Measurements from ENCODE around the gene HDLBP.

DNA sequence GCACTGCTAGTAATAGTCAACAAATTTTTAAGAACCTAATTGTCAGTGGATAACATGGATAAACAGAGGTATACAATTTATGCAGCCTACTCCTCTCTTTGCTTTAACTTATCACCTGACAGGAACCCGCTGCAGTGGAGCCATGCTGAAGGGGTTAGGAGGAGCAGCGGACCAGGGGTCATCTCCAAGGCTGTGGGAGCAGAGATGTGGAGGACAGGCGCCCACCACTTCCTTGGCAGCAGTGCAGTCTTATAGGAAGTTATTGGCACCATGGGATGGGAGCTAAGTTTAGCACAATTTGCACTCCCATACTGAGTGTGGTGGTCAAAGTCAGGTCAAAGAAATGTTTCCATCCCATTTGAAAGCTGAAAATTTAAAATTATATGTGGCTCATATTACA is 35.6 kb downstream of the HDLBP start:
- TF ChIP-seq, protein P1, sequence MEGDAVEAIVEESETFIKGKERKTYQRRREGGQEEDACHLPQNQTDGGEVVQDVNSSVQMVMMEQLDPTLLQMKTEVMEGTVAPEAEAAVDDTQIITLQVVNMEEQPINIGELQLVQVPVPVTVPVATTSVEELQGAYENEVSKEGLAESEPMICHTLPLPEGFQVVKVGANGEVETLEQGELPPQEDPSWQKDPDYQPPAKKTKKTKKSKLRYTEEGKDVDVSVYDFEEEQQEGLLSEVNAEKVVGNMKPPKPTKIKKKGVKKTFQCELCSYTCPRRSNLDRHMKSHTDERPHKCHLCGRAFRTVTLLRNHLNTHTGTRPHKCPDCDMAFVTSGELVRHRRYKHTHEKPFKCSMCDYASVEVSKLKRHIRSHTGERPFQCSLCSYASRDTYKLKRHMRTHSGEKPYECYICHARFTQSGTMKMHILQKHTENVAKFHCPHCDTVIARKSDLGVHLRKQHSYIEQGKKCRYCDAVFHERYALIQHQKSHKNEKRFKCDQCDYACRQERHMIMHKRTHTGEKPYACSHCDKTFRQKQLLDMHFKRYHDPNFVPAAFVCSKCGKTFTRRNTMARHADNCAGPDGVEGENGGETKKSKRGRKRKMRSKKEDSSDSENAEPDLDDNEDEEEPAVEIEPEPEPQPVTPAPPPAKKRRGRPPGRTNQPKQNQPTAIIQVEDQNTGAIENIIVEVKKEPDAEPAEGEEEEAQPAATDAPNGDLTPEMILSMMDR (conservative IDR thresholded peaks at IDR 0.05): no peak
- no peak for TF ChIP-seq ZFX (IDR thresholded peaks at IDR 0.05)

Measured in C4-2B (cell line).